SK-N-DZ (cell line): ENCODE data around the gene CAMTA1.
A peak's percentile ranks its signal among the peaks of the same experiment; 100 is the strongest.

Experiments
- DNase-seq: peaks from one replicate; pipeline ENCODE4 v3.0.0-alpha.2; 2015; ENCODE audit warnings: low spot score

CAMTA1 gene

GRCh38 chr1:7190261-7190660 is 405.0 kb downstream of the CAMTA1 start:
- DNase-seq: no peak

- DNase-seq: no peak
Measured at GRCh38 chr1:7192453-7192852, 407.2 kb downstream of the CAMTA1 start.

GRCh38 chr1:7196036-7196911 is 411.0 kb downstream of the CAMTA1 start:
- no peak for DNase-seq

GRCh38 chr1:7198664-7199063 is 413.4 kb downstream of the CAMTA1 start:
- no peak for DNase-seq

- no peak for DNase-seq
Measured at GRCh38 chr1:7199077-7199779, 414.0 kb downstream of the CAMTA1 start.

GRCh38 chr1:7207875-7208646 is 422.8 kb downstream of the CAMTA1 start:
- peak; percentile 63 for DNase-seq

GRCh38 chr1:7208647-7209180 is 423.5 kb downstream of the CAMTA1 start:
- no peak for DNase-seq

- peak; percentile 57 for DNase-seq
Measured at GRCh38 chr1:7209336-7209735, 424.1 kb downstream of the CAMTA1 start.

- DNase-seq: peak; percentile 60
Measured at GRCh38 chr1:7218210-7218832, 433.1 kb downstream of the CAMTA1 start.

- no peak for DNase-seq
Measured at GRCh38 chr1:7219031-7219430, 433.8 kb downstream of the CAMTA1 start.

GRCh38 chr1:7220007-7220406 is 434.8 kb downstream of the CAMTA1 start:
- no peak for DNase-seq

GRCh38 chr1:7220712-7221252 is 435.5 kb downstream of the CAMTA1 start:
- no peak for DNase-seq

GRCh38 chr1:7221826-7222694 is 436.8 kb downstream of the CAMTA1 start:
- DNase-seq: no peak

GRCh38 chr1:7222695-7223015 is 437.4 kb downstream of the CAMTA1 start:
- no peak for DNase-seq

GRCh38 chr1:7223334-7224080 is 438.3 kb downstream of the CAMTA1 start:
- DNase-seq: no peak

GRCh38 chr1:7224081-7224534 is 438.9 kb downstream of the CAMTA1 start:
- DNase-seq: no peak

GRCh38 chr1:7224644-7225043 is 439.4 kb downstream of the CAMTA1 start:
- peak; percentile 33 for DNase-seq

GRCh38 chr1:7225711-7226505 is 440.7 kb downstream of the CAMTA1 start:
- DNase-seq: no peak

- DNase-seq: no peak
Measured at GRCh38 chr1:7227654-7228053, 442.4 kb downstream of the CAMTA1 start.
